Smooth muscle cell (in vitro differentiated cells): ENCODE results near the gene CDK15. TPM values are rescaled to one million over a fixed set of nuclear protein-coding genes. Genes with fewer than 3 reads are reported as not detected.
A peak's percentile ranks its signal among the peaks of the same experiment; 100 is the strongest.

Experiments
- DNase-seq: peaks from one replicate; lab custom pipeline; 2025; ENCODE audit not compliant: unreplicated experiment; lab: John Stamatoyannopoulos, UW
- H2AFZ ChIP-seq: fragments of 200-600 bp; sonication (generic); 2 replicates; pipeline ENCODE4 v1.6.0; 2016; ENCODE audit warnings: antibody characterized with exemption, low read depth, mild to moderate bottlenecking
- H3F3A ChIP-seq: fragments of 200-600 bp; sonication (generic); 2 replicates; pipeline ENCODE4 v1.6.0; 2017; ENCODE audit warnings: antibody characterized with exemption, low read depth
- H3K27ac ChIP-seq: fragments of 200-600 bp; sonication (generic); 2 replicates; pipeline ENCODE4 v1.5.1; 2016; ENCODE audit warnings: low read depth, mild to moderate bottlenecking
- H3K27me3 ChIP-seq: fragments of 200-600 bp; sonication (generic); 2 replicates; pipeline ENCODE4 v1.6.1; 2016; ENCODE audit warnings: low read depth, mild to moderate bottlenecking
- H3K36me3 ChIP-seq: fragments of 200-600 bp; sonication (generic); 2 replicates; pipeline ENCODE4 v1.5.1; 2016; ENCODE audit warnings: low read depth
- H3K4me1 ChIP-seq: fragments of 200-600 bp; sonication (generic); 2 replicates; pipeline ENCODE4 v1.5.1; 2016; ENCODE audit warnings: low read depth
- H3K4me2 ChIP-seq: fragments of 200-600 bp; sonication (generic); 2 replicates; pipeline ENCODE4 v1.6.0; 2016; ENCODE audit warnings: mild to moderate bottlenecking
- H3K4me3 ChIP-seq: fragments of 200-600 bp; sonication (generic); 2 replicates; pipeline ENCODE4 v1.5.1; 2016; ENCODE audit warnings: mild to moderate bottlenecking
- H3K79me2 ChIP-seq: fragments of 200-600 bp; sonication (generic); 2 replicates; pipeline ENCODE4 v1.6.0; 2016; ENCODE audit warnings: low read depth, mild to moderate bottlenecking
- H3K9ac ChIP-seq: fragments of 200-600 bp; sonication (generic); 2 replicates; pipeline ENCODE4 v1.6.0; 2016; ENCODE audit warnings: low read depth
- H3K9me3 ChIP-seq: fragments of 200-600 bp; sonication (generic); replicated peaks from 2 replicates; pipeline ENCODE4 v1.5.1; 2016; ENCODE audit warnings: low read depth
- H4K20me1 ChIP-seq: fragments of 200-600 bp; sonication (generic); 2 replicates; pipeline ENCODE4 v1.6.0; 2016; ENCODE audit warnings: low read depth
- CTCF ChIP-seq: fragments of 200-600 bp; sonication (generic); IDR thresholded peaks from 2 replicates; pipeline ENCODE4 v1.5.1; 2017; ENCODE audit warnings: borderline replicate concordance, mild to moderate bottlenecking, antibody characterized with exemption; ENCODE audit not compliant: insufficient read depth, poor library complexity, severe bottlenecking
- WGBS: methylation state at CpG from one replicate; pipeline ENCODE4 v1.1.7; 2016; ENCODE audit warnings: low lambda C conversion rate; 5-methylcytosine and 5-hydroxymethylcytosine counted together
- polyA plus RNA-seq: library from polyadenylated mRNA; unstranded; fragments of >200 nt; fragmentation: Nextera tagmentation; extraction: Ambion mirVana; gene quantifications from 2 replicates; pipeline ENCODE4 v1.2.1, GENCODE V29; 2016
- total RNA-seq: library from RNA; depleted of rRNA; stranded (reverse); fragments of >200 nt; gene quantifications from 2 replicates; pipeline ENCODE4 v1.2.3, GENCODE V29; 2014

The CDK15 gene
- total and polyA plus RNA-seq, 2 experiments from 2014 or later: 0.40 to 0.93 TPM

- Histone ChIP-seq H3K27me3 (no peaks in the 10 kb centered on the region), H3K4me1 (peaks cover 38% of the 10 kb centered on the region), H3F3A (peaks cover 19% of the 10 kb centered on the region), H3K4me3 (no peak overlapping the region), H3K9ac (no peak overlapping the region), H3K4me2 (peak overlapping the region; percentile 80), H2AFZ (no peak overlapping the region), H3K79me2 (no peaks in the 10 kb centered on the region), H3K27ac (peak overlapping the region; percentile 18), H4K20me1 (no peaks in the 10 kb centered on the region), H3K9me3 (no peaks in the 10 kb centered on the region), H3K36me3 (no peaks in the 10 kb centered on the region)
- WGBS: 57% methylated on average over 5 of the region's 5 CpGs
- TF ChIP-seq CTCF: no peak
- no peak for DNase-seq
These were observed 53.6 kb downstream of the CDK15 start for GRCh38 chr2:201859949-201860348.

DNA sequence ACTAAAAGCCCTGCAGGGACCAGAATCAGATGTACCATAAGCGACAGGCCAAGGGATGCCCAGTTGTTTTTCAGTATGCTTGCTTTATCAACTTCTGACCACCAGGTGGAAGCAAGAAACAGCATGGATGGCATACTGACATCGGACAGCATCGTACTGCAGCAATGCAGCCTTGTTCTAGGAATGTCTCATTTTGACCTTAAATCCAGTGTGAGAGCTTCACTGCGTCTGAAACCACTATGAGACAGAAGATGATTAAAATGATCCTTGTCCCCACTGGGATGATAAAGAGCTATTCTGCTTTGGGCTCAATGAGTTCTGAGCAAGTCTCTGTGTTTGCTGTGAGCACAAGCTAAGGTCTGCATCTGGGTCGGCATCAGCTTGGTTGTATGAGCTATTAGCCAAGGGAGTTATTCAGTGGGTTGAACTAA lies 54.3 kb downstream of the CDK15 start:
- no peak for DNase-seq
- 13% methylated on average over 5 of the region's 5 CpGs for WGBS
- Histone ChIP-seq H3K4me1 (peaks cover 32% of the 10 kb centered on the region), H3K4me2 (no peak overlapping the region), H3K36me3 (no peaks in the 10 kb centered on the region), H3K27ac (no peak overlapping the region), H3K9me3 (no peaks in the 10 kb centered on the region), H3K9ac (no peak overlapping the region), H2AFZ (no peak overlapping the region), H3F3A (peaks cover 12% of the 10 kb centered on the region), H3K4me3 (no peak overlapping the region), H3K27me3 (no peaks in the 10 kb centered on the region), H3K79me2 (no peaks in the 10 kb centered on the region), H4K20me1 (no peaks in the 10 kb centered on the region)
- peak; percentile 74 for TF ChIP-seq CTCF

DNA sequence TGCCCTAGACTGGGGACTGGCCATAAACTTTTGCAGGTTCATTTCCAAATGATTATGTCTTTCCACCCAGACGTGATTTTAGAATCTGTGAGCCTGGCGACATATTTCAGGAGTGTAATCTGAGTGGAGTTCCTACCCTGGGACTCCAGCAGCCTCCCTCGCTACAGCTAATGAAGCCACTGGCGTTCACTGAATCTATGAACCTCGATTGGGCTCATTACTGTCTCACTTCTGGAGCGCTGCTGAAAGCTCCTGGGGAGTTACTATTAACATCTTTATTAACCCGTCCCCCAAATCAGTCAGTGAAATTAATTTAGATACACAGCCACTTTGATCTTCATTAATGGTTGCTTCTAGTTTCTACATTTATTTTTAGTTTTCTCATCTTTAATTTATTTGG lies 56.5 kb downstream of the CDK15 start:
- Histone ChIP-seq H3K4me2 (no peak overlapping the region), H3K4me1 (peaks cover 34% of the 10 kb centered on the region), H3K27ac (no peak overlapping the region), H4K20me1 (no peaks in the 10 kb centered on the region), H3F3A (peaks cover 18% of the 10 kb centered on the region), H3K36me3 (no peaks in the 10 kb centered on the region), H2AFZ (no peak overlapping the region), H3K9ac (no peak overlapping the region), H3K79me2 (no peaks in the 10 kb centered on the region), H3K4me3 (no peak overlapping the region), H3K27me3 (no peaks in the 10 kb centered on the region), H3K9me3 (no peaks in the 10 kb centered on the region)
- WGBS: 94% methylated on average over 7 of the region's 7 CpGs
- DNase-seq: no peak
- TF ChIP-seq CTCF: no peak
